Urinary bladder (tissue), 4 donors: ENCODE results near the gene SOX12. TPM values are rescaled to one million over a fixed set of nuclear protein-coding genes. Genes with fewer than 3 reads are reported as not detected.

Experiments used
- DNase-seq: peaks from one replicate; pipeline ENCODE4 v3.0.0-alpha.2; 2015; ENCODE audit errors: extremely low spot score
- H3K27ac ChIP-seq: one replicate; pipeline ENCODE4 v1.5.1; 2013; ENCODE audit warnings: low read depth, mild to moderate bottlenecking, moderate library complexity
- H3K36me3 ChIP-seq: one replicate; pipeline ENCODE4 v1.6.1; 2013; ENCODE audit warnings: mild to moderate bottlenecking, moderate library complexity; ENCODE audit not compliant: insufficient read depth
- H3K4me1 ChIP-seq: one replicate; pipeline ENCODE4 v1.6.1; 2013; ENCODE audit warnings: mild to moderate bottlenecking, moderate library complexity; ENCODE audit not compliant: insufficient read depth
- H3K4me3 ChIP-seq: one replicate; pipeline ENCODE4 v1.5.1; 2013; ENCODE audit warnings: low read depth, low read length
- WGBS: extraction: QIAGEN DNeasy Blood & Tissue Kit; methylation state at CpG from one replicate; pipeline ENCODE4 v1.1.7; 2013; 5-methylcytosine and 5-hydroxymethylcytosine counted together
- polyA plus RNA-seq: library from polyadenylated mRNA; stranded (reverse); fragments of 200-250 nt; gene quantifications from one replicate; pipeline ENCODE4 v1.2.3, GENCODE V29; 2013
- total RNA-seq: library from RNA; depleted of rRNA; stranded (reverse); fragments of >200 nt; gene quantifications from one replicate; pipeline ENCODE4 v1.2.3, GENCODE V29; 2014
- donor health status: healthy with polysubstance abuse.
- donor health status: healthy.

Gene SOX12
- total and polyA plus RNA-seq, 2 donors: 3.4 to 11.1 TPM

GRCh38 chr20:311609-312008 lies 13.7 kb upstream of the SOX12 start:
- H3K4me3 ChIP-seq: no peak overlapping the region
- 89% methylated on average over 7 of the region's 7 CpGs for WGBS

GRCh38 chr20:312067-312466 lies 13.3 kb upstream of the SOX12 start:
- H3K4me3 ChIP-seq: no peak overlapping the region
- no peaks in the 10 kb centered on the region for H3K4me1 ChIP-seq
- no peak for DNase-seq
- H3K27ac ChIP-seq: no peak overlapping the region
- H3K36me3 ChIP-seq: no peaks in the 10 kb centered on the region
- 88% methylated on average over 8 of the region's 8 CpGs for WGBS

More at GRCh38 chr20:311609-312008, 13.7 kb upstream of the SOX12 start:
- no peaks in the 10 kb centered on the region for H3K4me1 ChIP-seq
- H3K27ac ChIP-seq: no peak overlapping the region
- no peaks in the 10 kb centered on the region for H3K36me3 ChIP-seq
- no peak for DNase-seq

GRCh38 chr20:312866-313265 lies 12.5 kb upstream of the SOX12 start:
- Histone ChIP-seq H3K4me3 (no peak overlapping the region), H3K4me1 (no peaks in the 10 kb centered on the region), H3K36me3 (no peaks in the 10 kb centered on the region), H3K27ac (no peak overlapping the region)
- WGBS: 41% methylated on average over 1 of the region's 1 CpG
- DNase-seq: no peak

- Histone ChIP-seq H3K4me1 (no peaks in the 10 kb centered on the region), H3K27ac (no peak overlapping the region), H3K36me3 (no peaks in the 10 kb centered on the region), H3K4me3 (no peak overlapping the region)
- DNase-seq: no peak
- WGBS: 85% methylated on average over 5 of the region's 5 CpGs
Observed at GRCh38 chr20:313402-313801, 11.9 kb upstream of the SOX12 start.

GRCh38 chr20:313948-314347 lies 11.4 kb upstream of the SOX12 start:
- Histone ChIP-seq H3K4me3 (no peak overlapping the region), H3K36me3 (no peaks in the 10 kb centered on the region), H3K4me1 (no peaks in the 10 kb centered on the region), H3K27ac (no peak overlapping the region)
- DNase-seq: no peak

GRCh38 chr20:316316-317068 lies 8.9 kb upstream of the SOX12 start:
- WGBS: 96% methylated on average over 2 of the region's 2 CpGs
- H3K4me1 ChIP-seq: no peaks in the 10 kb centered on the region
- DNase-seq: no peak
- H3K36me3 ChIP-seq: no peaks in the 10 kb centered on the region
- H3K4me3 ChIP-seq: no peak overlapping the region
- H3K27ac ChIP-seq: no peak overlapping the region

- peak overlapping the region; percentile 75 for H3K27ac ChIP-seq
- under 1% methylated on average over 68 of the region's 69 CpGs for WGBS
- no peaks in the 10 kb centered on the region for H3K4me1 ChIP-seq
- no peaks in the 10 kb centered on the region for H3K36me3 ChIP-seq
- DNase-seq: no peak
- peak overlapping the region; percentile 79 for H3K4me3 ChIP-seq
Observed at GRCh38 chr20:324177-325044, 941 bp upstream of the SOX12 start.

GRCh38 chr20:325889-326644 lies 715 bp downstream of the SOX12 start:
- H3K4me3 ChIP-seq: peak overlapping the region; percentile 79
- WGBS: under 1% methylated on average over 103 of the region's 103 CpGs
- H3K36me3 ChIP-seq: no peaks in the 10 kb centered on the region
- peak overlapping the region; percentile 94 for H3K27ac ChIP-seq
- H3K4me1 ChIP-seq: no peaks in the 10 kb centered on the region
- DNase-seq: no peak

GRCh38 chr20:326645-327185 lies 1.4 kb downstream of the SOX12 start:
- no peaks in the 10 kb centered on the region for H3K4me1 ChIP-seq
- no peaks in the 10 kb centered on the region for H3K36me3 ChIP-seq
- H3K27ac ChIP-seq: peak overlapping the region; percentile 94

GRCh38 chr20:327186-328026 lies 2.1 kb downstream of the SOX12 start:
- Histone ChIP-seq H3K4me3 (peak overlapping the region; percentile 79), H3K27ac (peak overlapping the region; percentile 47), H3K36me3 (no peaks in the 10 kb centered on the region), H3K4me1 (no peaks in the 10 kb centered on the region)
- 4% methylated on average over 47 of the region's 47 CpGs for WGBS
- DNase-seq: peak; percentile 86

More at GRCh38 chr20:326645-327185, 1.4 kb downstream of the SOX12 start:
- no peak for DNase-seq
- H3K4me3 ChIP-seq: peak overlapping the region; percentile 79
- under 1% methylated on average over 38 of the region's 38 CpGs for WGBS

- H3K4me3 ChIP-seq: peak overlapping the region; percentile 79
- no peaks in the 10 kb centered on the region for H3K36me3 ChIP-seq
- WGBS: 34% methylated on average over 31 of the region's 31 CpGs
- no peak for DNase-seq
- H3K27ac ChIP-seq: no peak overlapping the region
- no peaks in the 10 kb centered on the region for H3K4me1 ChIP-seq
Observed at GRCh38 chr20:328027-328974, 2.9 kb downstream of the SOX12 start.
